ENCODE measurements around the gene PRPF38A. TPM values are rescaled to one million over a fixed set of nuclear protein-coding genes. Genes with fewer than 3 reads are reported as not detected.
"Not testable (repeated sequence)": the region's sequence is repeated elsewhere in the genome, so short reads cannot be mapped to it uniquely, and the experiment has no call there.

PRPF38A gene
- 10.1 and 10.2 TPM in 2 replicates for total RNA-seq (2014; rRNA removed; shearing (Covaris generic))

GRCh38 chr1:52404116-52404974, at the start of gene PRPF38A, which contains the start of gene ORC1:
PRPF38A (plus strand) TSS chr1:52404602; CDS start chr1:52404750, 148 bp downstream.
ORC1 (minus strand) TSS chr1:52404423; CDS start chr1:52402223, 2,200 bp downstream.
- DNase-seq (ENCODE audit: low spot score), result peak; percentile 95

- DNase-seq (ENCODE audit: low spot score), result no peak
Measured at GRCh38 chr1:52355436-52355835, 49.0 kb upstream of the PRPF38A start.

GRCh38 chr1:52355847-52356505, 48.4 kb upstream of the PRPF38A start:
- no peak for DNase-seq (ENCODE audit: low spot score)

- no peak for DNase-seq (ENCODE audit: low spot score)
Measured at GRCh38 chr1:52356818-52357355, 47.5 kb upstream of the PRPF38A start.

GRCh38 chr1:52357397-52357796, 47.0 kb upstream of the PRPF38A start:
- no peak for DNase-seq (ENCODE audit: low spot score)

GRCh38 chr1:52358851-52359497, 45.4 kb upstream of the PRPF38A start:
- no peak for DNase-seq (ENCODE audit: low spot score)

GRCh38 chr1:52359676-52360594, 44.5 kb upstream of the PRPF38A start:
- DNase-seq (ENCODE audit: low spot score), result no peak

GRCh38 chr1:52360595-52360968, 43.8 kb upstream of the PRPF38A start:
- no peak for DNase-seq (ENCODE audit: low spot score)

GRCh38 chr1:52364235-52364839, 40.1 kb upstream of the PRPF38A start:
- DNase-seq (ENCODE audit: low spot score), result no peak

- DNase-seq (ENCODE audit: low spot score), result peak; percentile 73
Measured at GRCh38 chr1:52365071-52365745, 39.2 kb upstream of the PRPF38A start.

- peak; percentile 97 for DNase-seq (ENCODE audit: low spot score)
Measured at GRCh38 chr1:52365746-52366516, 38.5 kb upstream of the PRPF38A start, which contains the start of gene CC2D1B. CC2D1B (minus strand) TSS chr1:52366205; CDS start chr1:52364620, 1,585 bp downstream.

GRCh38 chr1:52366517-52366827, 37.9 kb upstream of the PRPF38A start:
- no peak for DNase-seq (ENCODE audit: low spot score)

- no peak for DNase-seq (ENCODE audit: low spot score)
Measured at GRCh38 chr1:52367272-52367671, 37.1 kb upstream of the PRPF38A start.

GRCh38 chr1:52368383-52369172, 35.8 kb upstream of the PRPF38A start:
- no peak for DNase-seq (ENCODE audit: low spot score)

GRCh38 chr1:52369851-52370250, 34.6 kb upstream of the PRPF38A start:
- not testable (repeated sequence) for DNase-seq (ENCODE audit: low spot score)

GRCh38 chr1:52385376-52385775, 19.0 kb upstream of the PRPF38A start:
- DNase-seq (ENCODE audit: low spot score), result no peak

GRCh38 chr1:52386458-52386857, 17.9 kb upstream of the PRPF38A start:
- DNase-seq (ENCODE audit: low spot score), result no peak

GRCh38 chr1:52393174-52393573, 11.2 kb upstream of the PRPF38A start:
- DNase-seq (ENCODE audit: low spot score), result no peak
